GM19238 (cell line): ENCODE results near the gene EHD2.
"Not testable (repeated sequence)": the region's sequence is repeated elsewhere in the genome, so short reads cannot be mapped to it uniquely, and the experiment has no call there.

Experiments
- DNase-seq: peaks from one replicate; pipeline ENCODE4 v3.0.0; 2011; ENCODE audit warnings: low spot score; ENCODE audit not compliant: insufficient read length

The EHD2 gene

DNA sequence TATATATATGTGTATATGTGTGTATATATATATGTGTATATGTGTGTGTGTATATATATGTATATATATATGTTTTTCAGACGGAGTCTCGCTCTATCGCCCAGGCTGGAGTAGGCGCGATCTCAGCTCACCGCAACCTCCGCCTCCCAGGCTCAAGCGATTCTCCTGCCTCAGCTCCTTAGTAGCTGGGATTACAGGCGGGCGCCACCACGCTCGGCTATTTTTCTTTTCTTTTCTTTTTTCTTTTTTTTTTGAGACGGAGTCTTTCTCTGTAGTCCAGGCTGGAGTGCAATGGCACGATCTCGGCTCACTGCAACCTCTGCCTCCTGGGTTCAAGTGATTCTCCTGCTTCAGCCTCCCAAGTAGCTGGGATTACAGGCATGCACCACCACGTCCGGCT lies 32.9 kb downstream of the EHD2 start:
- DNase-seq: not testable (repeated sequence)

DNA sequence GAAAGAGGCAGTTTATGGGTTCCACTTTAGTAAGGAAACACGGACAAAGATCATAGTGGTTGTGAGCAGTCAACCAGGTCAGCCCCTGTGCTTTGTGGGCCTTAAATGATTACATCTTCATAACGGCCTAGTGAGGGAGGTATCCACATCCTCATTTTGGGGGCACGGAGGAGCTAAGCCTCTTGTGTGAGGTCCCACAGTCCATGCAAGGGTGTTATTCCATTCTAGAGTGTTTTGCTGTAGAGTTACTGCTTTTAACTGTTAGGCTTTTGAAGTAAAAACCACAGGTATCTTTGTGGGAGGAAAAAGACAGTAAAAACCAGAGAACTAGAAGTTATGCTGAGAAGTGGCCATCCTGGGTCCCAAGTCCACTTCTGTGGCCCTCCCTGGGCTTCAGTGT lies 36.1 kb downstream of the EHD2 start:
- no peak for DNase-seq

DNA sequence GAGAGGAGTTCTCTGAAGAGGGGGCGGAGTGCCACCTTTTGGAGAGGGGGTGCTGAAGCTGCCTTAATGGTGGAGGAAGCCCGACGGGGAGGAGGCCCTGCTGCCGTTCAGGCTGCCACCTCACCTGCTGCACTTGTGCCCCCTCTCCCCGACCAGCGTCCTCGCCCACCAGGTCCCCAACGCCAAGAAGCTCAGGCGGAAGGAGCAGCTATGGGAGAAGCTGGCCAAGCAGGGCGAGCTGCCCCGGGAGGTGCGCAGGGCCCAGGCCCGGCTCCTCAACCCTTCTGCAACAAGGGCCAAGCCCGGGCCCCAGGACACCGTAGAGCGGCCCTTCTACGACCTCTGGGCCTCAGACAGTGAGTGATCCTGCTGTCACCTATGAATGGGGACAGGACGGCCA lies 37.5 kb downstream of the EHD2 start:
- DNase-seq: no peak

DNA sequence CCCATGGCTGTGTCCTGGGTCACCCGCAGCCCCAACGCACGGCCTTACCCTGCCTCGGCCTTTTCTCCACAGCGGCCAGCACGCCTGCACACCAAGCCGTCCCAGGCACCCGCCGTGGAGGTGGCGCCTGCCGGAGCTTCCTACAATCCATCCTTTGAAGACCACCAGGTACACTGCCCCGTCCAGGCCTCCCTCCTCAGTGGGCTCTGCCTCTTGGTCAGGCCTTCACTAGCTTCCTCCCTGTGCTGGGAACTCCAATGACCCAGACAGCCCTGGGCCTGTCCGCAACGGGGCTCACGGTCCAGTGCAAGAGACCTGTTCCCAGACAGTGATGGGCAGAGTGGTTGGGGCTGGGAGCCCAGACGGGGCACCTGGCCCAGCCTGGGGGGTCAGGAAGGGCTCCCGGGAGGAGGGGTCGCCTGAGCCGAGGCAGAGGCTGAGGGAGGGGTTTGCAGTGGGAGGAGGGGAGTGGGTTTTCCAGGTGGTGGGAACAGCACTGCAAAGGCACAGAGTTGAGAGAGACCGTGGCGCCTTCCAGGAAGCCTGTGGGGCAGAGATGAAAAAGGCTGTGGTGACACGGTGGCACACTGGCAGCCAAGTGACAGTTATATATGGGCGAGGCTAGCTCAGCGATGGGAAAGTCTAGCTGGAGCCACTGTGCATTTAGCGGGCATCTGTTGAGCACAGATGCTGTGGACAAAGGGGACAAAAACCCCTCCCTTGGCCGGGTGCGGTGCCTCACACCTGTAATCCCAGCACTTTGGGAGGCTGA lies 39.4 kb downstream of the EHD2 start:
- DNase-seq: no peak

DNA sequence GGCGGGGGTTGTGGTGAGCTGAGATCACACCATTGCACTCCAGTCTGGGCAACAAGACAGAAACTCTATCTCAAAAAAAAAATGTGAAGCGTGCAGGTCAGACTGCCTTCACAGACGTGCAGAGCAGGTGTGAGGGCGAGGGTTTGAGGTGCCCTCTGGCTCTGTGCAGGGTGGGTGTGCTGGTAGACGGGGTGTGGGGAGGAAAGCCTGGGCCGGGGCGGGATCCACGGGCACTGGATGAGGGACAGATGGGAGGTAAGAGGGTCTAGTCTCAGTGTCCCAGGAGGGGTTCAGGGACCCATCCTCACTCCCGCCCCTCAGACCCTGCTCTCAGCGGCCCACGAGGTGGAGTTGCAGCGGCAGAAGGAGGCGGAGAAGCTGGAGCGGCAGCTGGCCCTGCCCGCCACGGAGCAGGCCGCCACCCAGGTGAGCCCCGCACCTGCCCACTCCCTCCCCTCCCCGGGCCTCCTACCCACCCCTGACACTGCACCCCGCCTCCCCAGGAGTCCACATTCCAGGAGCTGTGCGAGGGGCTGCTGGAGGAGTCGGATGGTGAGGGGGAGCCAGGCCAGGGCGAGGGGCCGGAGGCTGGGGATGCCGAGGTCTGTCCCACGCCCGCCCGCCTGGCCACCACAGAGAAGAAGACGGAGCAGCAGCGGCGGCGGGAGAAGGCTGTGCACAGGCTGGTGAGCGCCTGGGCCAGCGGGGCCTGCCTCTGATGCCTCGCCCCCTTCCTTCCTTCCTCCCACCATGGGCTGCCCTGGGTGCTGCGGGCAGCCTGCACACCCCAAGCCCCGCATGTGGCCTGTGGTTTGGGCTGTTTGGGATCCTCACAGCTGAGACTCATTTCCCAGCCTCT lies 41.2 kb downstream of the EHD2 start:
- no peak for DNase-seq

DNA sequence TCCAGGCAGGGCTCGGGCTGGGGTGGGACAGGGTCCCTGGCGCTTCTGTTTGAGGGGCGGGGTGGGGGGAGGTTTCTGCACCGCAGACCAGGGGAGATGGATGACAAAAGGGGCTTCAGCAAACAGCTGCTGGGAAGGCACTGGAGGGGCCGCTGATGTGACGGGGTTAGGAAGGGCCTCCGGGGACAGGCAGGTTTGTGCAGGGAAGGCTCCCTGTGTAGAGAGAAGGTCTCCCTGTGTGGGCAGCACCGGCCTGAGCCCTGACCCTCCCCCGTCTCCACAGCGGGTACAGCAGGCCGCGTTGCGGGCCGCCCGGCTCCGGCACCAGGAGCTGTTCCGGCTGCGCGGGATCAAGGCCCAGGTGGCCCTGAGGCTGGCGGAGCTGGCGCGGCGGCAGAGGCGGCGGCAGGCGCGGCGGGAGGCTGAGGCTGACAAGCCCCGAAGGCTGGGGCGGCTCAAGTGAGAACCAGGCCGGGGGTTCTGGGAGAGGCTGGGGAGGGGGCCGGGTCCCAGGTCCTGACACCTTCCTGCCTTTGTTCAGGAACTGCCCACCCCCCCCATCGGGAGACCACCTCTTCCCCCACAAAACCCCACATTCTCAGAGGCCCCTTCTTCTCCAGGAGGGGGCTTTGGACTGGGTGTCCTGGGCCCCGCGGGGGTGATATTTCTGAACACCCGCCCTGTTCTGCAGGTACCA lies 42.0 kb downstream of the EHD2 start:
- no peak for DNase-seq

DNA sequence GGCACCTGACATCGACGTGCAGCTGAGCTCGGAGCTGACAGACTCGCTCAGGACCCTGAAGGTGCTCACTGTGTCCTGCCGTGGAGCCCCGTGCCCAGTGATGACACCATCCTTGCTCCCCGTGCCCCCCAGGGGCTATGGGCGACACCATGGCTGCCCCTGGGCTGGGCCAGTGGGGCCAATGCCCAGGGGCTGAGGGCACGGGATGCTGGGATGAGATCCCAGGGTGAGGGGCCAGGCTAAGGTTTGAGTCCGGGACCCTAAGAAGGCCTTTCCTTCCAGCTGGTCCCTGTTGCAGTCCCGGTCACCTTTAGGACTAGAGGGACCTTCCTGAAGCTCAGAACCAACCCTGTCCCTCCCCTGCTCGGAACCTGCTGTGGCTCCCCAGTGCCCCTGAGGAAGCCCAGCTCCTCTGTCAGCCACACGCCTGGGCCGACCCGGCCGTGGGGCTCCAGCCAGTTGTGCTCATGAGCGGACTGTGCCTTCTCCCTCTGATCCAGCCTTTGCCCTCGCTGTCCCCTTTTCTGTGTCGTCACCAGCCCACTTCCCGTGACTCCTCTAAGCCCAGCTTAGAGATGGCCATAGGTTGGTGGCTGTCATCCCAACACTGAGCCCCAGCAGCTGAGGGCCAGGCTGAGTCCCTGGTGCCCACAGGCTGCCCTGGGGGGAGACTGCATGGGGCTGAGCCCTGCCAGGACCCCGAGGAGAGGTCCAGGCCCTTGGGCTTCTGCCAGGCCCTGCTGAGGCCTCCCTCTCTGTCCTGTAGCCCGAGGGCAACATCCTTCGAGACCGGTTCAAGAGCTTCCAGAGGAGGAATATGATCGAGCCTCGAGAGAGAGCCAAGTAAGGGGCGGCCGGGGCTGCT lies 42.8 kb downstream of the EHD2 start:
- DNase-seq: no peak

DNA sequence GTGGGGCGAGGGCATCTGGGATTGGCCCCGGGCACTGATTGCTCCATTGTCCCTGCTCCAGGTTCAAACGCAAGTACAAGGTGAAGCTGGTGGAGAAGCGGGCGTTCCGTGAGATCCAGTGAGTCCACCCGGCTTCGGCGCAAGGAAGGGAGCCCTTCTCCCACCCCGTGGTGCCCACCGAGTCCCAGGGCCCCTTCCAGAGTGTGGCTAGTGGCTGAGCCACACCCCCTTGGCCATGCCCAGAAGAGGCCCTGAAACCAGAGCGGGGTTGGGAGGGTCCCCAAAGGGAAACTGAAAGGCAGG lies 43.4 kb downstream of the EHD2 start:
- DNase-seq: no peak

DNA sequence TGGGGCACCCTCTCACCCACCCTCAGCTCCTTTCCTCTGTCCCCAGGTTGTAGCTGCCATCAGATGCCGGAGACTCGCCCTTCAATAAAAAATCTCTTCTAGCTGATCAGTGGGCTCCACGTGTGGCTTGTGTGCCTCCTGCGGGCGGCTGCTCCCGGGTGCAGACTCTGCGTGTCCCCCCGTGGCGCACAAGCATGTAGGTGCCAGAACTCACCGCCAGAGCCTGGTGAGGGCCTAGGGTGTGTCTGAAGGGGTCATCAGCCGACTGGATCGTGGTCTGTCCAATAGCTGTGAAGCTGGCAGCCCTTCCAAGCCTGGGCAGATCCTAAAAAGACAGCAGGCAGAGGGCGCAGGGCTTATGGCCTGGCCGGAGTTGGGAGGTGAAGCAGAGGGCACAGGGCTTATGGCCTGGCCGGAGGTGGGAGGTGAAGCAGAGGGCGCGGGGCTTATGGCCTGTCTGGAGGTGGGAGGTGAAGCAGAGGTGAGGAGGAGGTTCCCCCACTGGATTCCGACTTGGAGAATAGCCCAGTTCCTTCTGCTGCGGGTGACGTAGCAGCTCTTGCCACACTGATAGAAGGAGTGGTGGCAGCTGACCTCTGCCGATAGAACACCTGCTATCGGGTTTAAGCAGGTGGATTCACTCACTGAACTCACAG lies 43.9 kb downstream of the EHD2 start:
- no peak for DNase-seq

DNA sequence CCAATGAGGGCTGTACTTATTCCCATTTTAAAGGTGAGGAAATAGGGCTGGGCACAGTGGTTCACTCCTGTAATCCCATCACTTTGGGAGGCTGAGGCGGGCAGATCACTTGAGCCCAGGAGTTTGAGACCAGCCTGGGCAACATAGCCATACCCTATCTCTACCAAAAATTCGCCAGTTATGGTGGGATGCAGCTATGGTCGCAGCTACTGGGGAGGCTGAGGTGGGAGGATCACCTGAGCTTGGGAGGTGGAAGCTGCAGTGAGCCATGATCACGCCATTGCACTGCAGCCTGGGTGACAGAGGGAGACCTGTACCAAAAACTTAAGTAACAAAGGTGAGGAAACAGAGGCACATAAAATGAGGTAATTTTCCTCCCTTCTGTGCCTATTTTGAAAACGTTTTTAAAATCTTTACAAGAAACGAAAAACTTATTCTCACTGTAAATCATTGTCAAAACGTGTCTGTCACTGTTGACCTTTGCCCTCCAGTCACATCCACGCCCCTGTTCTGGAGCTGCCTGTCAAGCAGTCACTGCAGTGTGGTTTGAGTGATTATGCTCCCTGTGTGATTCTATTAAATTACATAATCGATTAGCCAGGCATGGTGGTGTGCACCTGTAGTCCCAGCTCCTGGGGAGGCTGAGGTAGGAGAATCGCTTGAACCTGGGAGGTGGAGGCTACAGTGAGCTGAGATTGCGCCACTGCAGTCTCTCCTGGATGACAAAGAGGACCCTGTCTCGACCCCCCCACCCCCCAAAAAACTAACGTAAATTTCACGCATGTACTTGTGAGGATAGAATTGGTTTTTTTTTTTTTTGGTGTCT lies 44.6 kb downstream of the EHD2 start:
- DNase-seq: no peak

DNA sequence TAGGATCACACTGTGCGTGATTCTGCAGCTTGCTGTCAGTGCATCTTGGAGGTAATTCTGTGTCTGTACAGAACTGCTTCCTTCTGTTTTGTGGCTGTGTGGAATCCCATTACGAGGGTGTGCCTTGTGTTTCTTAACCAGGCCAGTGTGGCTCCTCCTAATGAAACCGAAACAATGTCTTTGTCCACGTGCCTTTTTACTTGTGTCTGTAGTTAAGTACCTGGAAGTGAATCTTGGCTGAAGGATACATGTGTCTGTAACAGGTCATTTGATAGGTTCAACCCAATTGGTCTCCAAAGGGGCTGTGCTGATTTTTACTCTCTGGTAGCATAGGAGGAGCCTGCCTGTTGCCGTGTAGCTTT lies 45.2 kb downstream of the EHD2 start:
- no peak for DNase-seq

DNA sequence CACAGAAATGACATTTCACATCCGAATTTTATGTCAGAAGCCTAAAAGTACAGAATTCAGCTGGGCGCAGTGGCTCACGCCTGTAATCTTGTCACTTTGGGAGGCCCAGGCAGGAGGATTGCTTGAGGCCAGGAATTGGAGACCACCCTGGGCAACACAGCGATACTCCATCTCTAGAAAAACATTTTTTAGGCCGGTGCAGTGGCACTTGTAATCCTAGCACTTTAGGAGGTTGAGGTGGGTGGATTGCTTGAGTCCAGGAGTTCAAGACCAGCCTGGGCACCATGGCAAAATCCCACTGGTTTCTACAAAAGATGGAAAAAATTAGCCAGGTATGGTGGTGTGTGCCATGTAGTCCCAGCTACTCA lies 47.4 kb downstream of the EHD2 start:
- no peak for DNase-seq

DNA sequence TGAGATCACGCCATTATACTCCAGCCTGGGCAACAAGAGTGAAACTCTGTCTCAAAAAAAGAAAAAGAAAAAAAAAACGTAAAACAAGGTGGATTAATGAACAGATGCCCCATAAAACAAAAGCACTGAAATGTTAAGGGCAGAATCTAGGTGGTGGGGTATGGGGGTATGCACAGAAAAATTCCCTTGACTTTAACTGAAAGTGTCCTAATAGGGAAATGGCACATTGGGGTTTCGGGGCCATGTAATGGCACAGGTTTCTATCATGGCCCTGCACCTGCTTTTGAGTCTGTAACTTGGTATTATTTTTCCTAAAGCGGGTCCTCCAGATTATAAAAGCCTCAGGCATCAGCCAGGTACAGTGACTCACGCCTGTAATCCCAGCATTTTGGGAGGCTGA lies 48.3 kb downstream of the EHD2 start:
- DNase-seq: no peak

DNA sequence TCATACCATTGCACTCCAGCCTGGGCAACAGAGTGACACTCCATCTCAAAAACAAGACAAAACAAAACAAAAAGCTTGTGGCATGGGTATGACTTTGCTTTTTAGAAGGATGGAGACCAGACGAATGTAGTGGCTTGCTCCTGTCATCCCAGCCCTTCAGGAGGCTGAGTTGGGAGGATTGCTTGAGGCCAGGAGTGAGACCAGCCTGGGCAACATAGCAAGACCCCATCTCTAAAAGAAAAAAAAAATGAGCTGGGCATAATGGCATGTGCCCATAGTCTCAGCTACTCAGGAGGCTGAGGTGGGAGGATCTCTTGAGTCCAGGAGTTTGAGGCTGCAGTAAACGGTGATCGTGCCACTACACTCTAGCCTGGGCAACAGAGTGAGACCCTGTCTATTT lies 48.9 kb downstream of the EHD2 start:
- no peak for DNase-seq

DNA sequence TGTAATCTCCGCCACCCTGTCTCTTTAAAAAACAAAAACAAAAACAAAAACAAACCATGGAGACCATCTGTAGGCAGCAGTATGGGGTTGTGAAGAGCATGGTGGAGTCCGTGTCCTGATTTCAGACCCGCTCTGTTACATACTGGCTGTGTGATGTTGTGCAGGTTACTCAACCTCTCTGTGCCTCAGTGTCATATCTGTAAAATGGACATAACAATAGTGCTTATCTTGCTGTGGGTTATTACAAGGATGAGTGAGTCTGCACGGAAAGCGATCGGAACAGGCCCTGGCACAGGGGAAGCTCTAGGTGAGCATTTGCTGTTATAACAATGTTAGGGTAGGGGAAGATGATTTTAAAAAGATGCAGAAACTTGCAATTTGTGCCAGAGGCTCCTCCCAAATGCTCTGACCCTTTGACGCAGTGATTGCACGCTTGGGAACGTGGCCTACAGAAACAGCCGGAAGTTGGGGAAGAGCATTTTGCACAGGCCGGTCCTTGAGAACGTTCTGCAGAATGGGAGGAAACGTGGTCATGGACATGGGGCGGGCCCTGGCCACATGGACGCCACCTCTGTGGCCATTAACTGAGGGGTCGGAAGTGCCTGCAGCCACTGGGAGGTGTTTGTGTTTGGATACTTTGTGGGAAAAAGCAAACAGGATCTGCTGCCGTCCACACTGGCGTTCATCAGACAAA lies 49.5 kb downstream of the EHD2 start:
- no peak for DNase-seq

DNA sequence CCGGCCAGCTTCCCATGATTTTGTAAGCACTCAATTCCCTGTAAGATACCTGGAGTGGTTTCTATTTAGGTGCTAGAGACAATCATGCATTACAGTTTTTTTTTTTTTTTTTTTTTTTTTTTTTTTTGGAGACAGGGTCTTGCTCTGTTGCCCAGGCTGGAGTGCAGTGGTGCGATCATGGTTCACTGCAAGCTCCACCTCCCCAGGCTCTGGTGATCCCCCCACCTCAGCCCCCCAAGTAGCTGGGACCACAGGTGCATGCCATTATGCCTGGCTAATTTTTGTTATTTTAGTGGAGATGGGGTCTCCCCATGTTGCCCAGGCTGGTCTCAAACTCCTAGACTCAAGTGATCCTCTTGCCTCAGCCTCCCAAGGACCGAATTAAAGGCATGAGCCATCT lies 51.5 kb downstream of the EHD2 start:
- not testable (repeated sequence) for DNase-seq

DNA sequence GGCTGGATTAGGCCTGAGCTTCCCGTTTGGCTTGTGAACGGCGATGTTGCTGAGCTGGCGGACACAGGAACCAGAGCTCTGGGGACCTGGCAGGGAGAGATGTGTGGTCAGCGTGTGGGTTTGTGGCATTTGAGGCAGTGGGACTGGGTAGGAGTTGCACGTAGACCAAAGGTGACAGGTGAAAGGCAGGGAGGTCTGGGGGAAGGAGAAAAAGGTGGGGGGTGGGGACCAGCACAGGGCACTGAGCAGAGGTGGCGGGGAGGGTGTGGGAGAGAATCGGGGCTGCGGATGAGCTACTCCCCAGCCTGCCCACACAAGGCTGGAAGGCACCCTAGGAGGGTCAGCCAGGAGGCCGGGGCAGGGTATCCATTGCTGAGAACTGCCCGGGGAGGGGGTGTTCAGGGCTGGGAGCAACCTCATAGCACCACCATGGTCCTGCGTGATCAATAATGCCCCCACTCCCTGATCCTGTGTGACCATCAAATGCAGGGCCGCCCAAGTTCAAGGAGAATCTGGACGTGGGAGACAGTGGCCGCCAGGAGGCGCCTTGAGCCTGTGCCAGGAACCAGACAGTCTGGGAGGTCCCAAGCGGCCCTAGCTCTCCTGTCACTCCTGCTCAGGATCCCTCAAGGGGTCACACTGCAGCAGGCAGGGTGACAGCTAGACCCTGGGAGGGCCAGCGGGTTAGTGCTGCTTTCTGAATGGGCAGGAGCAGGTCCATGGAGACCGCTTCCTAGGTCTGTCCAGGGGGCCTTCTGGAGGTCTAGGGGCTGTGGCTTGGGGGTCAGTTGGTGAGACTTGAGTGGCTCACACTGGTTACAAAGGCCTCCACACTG lies 52.5 kb downstream of the EHD2 start:
- no peak for DNase-seq

DNA sequence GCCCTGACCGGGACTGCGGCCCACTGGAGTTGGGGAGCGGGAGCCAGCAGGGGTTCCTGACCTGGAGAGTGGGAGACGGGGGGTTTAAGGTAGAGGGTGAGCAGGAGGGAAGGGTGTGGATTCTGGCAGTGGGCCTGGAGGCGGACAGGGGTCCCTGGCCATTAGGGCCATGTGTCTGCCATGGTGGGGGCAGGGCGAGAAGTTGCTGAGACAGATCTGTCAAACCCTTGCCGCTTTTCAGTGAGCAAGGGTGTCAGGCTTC lies 53.1 kb downstream of the EHD2 start:
- no peak for DNase-seq

DNA sequence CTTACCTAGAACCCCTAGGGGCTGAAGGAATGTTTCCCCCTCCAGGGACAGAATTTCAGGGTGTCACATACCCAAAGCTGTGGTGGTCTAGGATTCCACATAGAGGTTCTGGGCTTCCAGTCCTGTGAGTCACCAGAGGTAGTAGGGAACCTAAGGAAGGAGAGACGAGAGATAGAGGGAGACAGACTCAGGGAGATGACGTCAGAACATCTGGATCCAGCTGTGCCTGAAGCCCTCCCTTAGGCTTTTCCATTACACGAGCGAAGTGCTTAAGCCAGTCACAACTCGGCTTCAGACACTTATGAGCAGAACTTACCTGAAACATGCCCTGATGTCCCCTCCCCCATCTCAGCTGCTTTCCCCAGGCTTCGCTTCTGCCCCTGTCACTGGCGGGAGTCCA lies 53.4 kb downstream of the EHD2 start:
- no peak for DNase-seq
